ENCODE measurements around the gene ZNF273.

ZNF273 gene

GRCh38 chr7:64978497-64979203 is 75.6 kb downstream of the ZNF273 start:
- Histone ChIP-seq H3F3A (ENCODE audit: low read depth) (no peaks in the 10 kb centered on the region), H3K27me3 (ENCODE audit: insufficient read depth, low read length, poor library complexity, severe bottlenecking) (no peaks in the 10 kb centered on the region), H3K4me2 (ENCODE audit: low read depth, low read length, poor library complexity, severe bottlenecking) (no peak overlapping the region), H3K9ac (ENCODE audit: low read depth, low read length, poor library complexity, severe bottlenecking) (no peak overlapping the region), H4K20me1 (ENCODE audit: insufficient read depth, low read length, poor library complexity, severe bottlenecking) (no peaks in the 10 kb centered on the region), H3K36me3 (ENCODE audit: insufficient read depth, low read length) (peaks cover 29% of the 10 kb centered on the region), H2AFZ (ENCODE audit: low read length) (no peak overlapping the region), H3K9me3 (ENCODE audit: insufficient read depth, low read depth, low read length) (peaks cover 36% of the 10 kb centered on the region; the same call in 1 of the 2 replicates), H3K4me3 (ENCODE audit: low read length, poor library complexity, severe bottlenecking) (no peak overlapping the region), H3K79me2 (ENCODE audit: insufficient read depth, low read length) (no peaks in the 10 kb centered on the region), H3K9me2 (replicated peaks; ENCODE audit: low read depth, low read length) (no peaks in the 10 kb centered on the region), H3K4me1 (ENCODE audit: insufficient read depth, low read length, poor library complexity, severe bottlenecking) (no peaks in the 10 kb centered on the region)
- TF ChIP-seq, protein P1, sequence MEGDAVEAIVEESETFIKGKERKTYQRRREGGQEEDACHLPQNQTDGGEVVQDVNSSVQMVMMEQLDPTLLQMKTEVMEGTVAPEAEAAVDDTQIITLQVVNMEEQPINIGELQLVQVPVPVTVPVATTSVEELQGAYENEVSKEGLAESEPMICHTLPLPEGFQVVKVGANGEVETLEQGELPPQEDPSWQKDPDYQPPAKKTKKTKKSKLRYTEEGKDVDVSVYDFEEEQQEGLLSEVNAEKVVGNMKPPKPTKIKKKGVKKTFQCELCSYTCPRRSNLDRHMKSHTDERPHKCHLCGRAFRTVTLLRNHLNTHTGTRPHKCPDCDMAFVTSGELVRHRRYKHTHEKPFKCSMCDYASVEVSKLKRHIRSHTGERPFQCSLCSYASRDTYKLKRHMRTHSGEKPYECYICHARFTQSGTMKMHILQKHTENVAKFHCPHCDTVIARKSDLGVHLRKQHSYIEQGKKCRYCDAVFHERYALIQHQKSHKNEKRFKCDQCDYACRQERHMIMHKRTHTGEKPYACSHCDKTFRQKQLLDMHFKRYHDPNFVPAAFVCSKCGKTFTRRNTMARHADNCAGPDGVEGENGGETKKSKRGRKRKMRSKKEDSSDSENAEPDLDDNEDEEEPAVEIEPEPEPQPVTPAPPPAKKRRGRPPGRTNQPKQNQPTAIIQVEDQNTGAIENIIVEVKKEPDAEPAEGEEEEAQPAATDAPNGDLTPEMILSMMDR (conservative IDR thresholded peaks at IDR 0.05; ENCODE audit: low read length): no peak
- no peak for TF ChIP-seq EZH2phosphoT487 (IDR thresholded peaks at IDR 0.05; ENCODE audit: borderline replicate concordance)

Measured in Loucy (cell line).